HepG2 (cell line): ENCODE measurements around the gene PRSS8. TPM values are rescaled to one million over a fixed set of nuclear protein-coding genes. Genes with fewer than 3 reads are reported as not detected.

Source experiments
- HBP1 ChIP-seq: IDR thresholded peaks from 2 replicates; pipeline ENCODE4 v1.6.1; 2016; ENCODE audit warnings: low read depth, control low read depth
- HNF4A ChIP-seq: sonication (generic); formaldehyde crosslinking; IDR thresholded peaks from 2 replicates; pipeline ENCODE4 v1.4.0; 2020; ENCODE audit warnings: missing genetic modification reagents
- HNRNPLL ChIP-seq: fragments of 200-400 bp; formaldehyde crosslinking; IDR thresholded peaks from 2 replicates; pipeline ENCODE4 v1.6.1; 2017; ENCODE audit warnings: mild to moderate bottlenecking, low read depth, low read length; ENCODE audit not compliant: poor library complexity, severe bottlenecking
- KDM5A ChIP-seq: fragments of 200-600 bp; sonication (generic); IDR thresholded peaks from 2 replicates; pipeline ENCODE4 v1.7.0; 2018; ENCODE audit warnings: antibody characterized with exemption, mild to moderate bottlenecking, low read length, borderline replicate concordance
- MXD3 ChIP-seq: IDR thresholded peaks from 2 replicates; pipeline ENCODE4 v1.6.1; 2016; ENCODE audit warnings: mild to moderate bottlenecking, missing biosample characterization, missing genetic modification reagents
- NFYB ChIP-seq: sonication (generic); formaldehyde crosslinking; IDR thresholded peaks from 2 replicates; pipeline ENCODE4 v1.4.0; 2020; ENCODE audit warnings: missing genetic modification reagents
- PBX3 ChIP-seq: sonication (generic); formaldehyde crosslinking; IDR thresholded peaks from 2 replicates; pipeline ENCODE4 v1.8.1; 2023; ENCODE audit warnings: missing genetic modification reagents, inconsistent platforms, borderline replicate concordance
- REL ChIP-seq: sonication (generic); formaldehyde crosslinking; conservative IDR thresholded peaks from 2 replicates; pipeline ENCODE4 v1.8.0; 2022; ENCODE audit warnings: mild to moderate bottlenecking, missing genetic modification reagents, moderate library complexity
- TCF12 ChIP-seq, 2 experiments: fragments of 450-650 bp in 1 of 2; sonication (generic) in 1 of 2; formaldehyde crosslinking in 1 of 2; IDR thresholded peaks; 2 replicates each; pipeline versions ENCODE4 v1.6.1 to v1.8.0; 2017 to 2022; ENCODE audit warnings: antibody characterized with exemption in 1 of 2, mild to moderate bottlenecking in 1 of 2, missing genetic modification reagents in 1 of 2, moderate library complexity in 1 of 2
- THAP7 ChIP-seq: sonication (generic); formaldehyde crosslinking; IDR thresholded peaks from 2 replicates; pipeline ENCODE4 v1.8.1; 2023; ENCODE audit warnings: mild to moderate bottlenecking, missing genetic modification reagents
- ZBED4 ChIP-seq: sonication (generic); formaldehyde crosslinking; IDR thresholded peaks from 2 replicates; pipeline ENCODE4 v1.4.0; 2020; ENCODE audit warnings: missing genetic modification reagents, borderline replicate concordance
- ZNF44 ChIP-seq: sonication (generic); formaldehyde crosslinking; IDR thresholded peaks from 2 replicates; pipeline ENCODE4 v1.5.1; 2020; ENCODE audit warnings: mild to moderate bottlenecking, missing genetic modification reagents
- ZNF605 ChIP-seq: sonication (generic); formaldehyde crosslinking; IDR thresholded peaks from 2 replicates; pipeline ENCODE4 v1.8.0; 2022; ENCODE audit warnings: mild to moderate bottlenecking, missing genetic modification reagents
- ZNF772 ChIP-seq: sonication (generic); formaldehyde crosslinking; IDR thresholded peaks from 2 replicates; pipeline ENCODE4 v1.5.0; 2020; ENCODE audit warnings: mild to moderate bottlenecking, missing genetic modification reagents
- polyA plus RNA-seq, 8 experiments: library from polyadenylated mRNA; depleted of rRNA in 3 of 8; stranded (reverse) in 7 of 8; unstranded in 1 of 8; fragments of >200 nt; fragmentation: Illumina TruSeq in 4 of 8; extraction: Trizol in 4 of 8; gene quantifications; 2 replicates each; pipeline versions ENCODE4 v1.2.1 to v1.2.3, GENCODE V29; 2011 to 2016; ENCODE audit warnings: low read depth in 4 of 8, missing spikeins in 1 of 8, mixed read lengths in 1 of 8; ENCODE audit not compliant: insufficient read depth in 1 of 8
- total RNA-seq, 5 experiments: library from RNA; depleted of rRNA; stranded (reverse); fragments of >200 nt; fragmentation: Illumina TruSeq; extraction: Trizol; gene quantifications; 2 replicates each; pipeline ENCODE4 v1.2.3, GENCODE V29; 2016; ENCODE audit warnings: low read depth in 1 of 5
- TF ChIP-seq, protein P1 (sequence below): sonication (generic); formaldehyde crosslinking; IDR thresholded peaks from 2 replicates; pipeline ENCODE4 v1.8.0; 2022; ENCODE audit warnings: missing genetic modification reagents, mild to moderate bottlenecking, inconsistent platforms, borderline replicate concordance
- TF ChIP-seq, protein P2 (sequence below): sonication (generic); formaldehyde crosslinking; IDR thresholded peaks from 2 replicates; pipeline ENCODE4 v1.4.0; 2020; ENCODE audit warnings: missing genetic modification reagents, borderline replicate concordance

Gene PRSS8
- total and polyA plus RNA-seq, 2 of the 13 experiments (the other 11 are each of a cell fraction or from before 2014, with no cell fraction given) = 2.6 to 7.2 TPM

GRCh38 chr16:31094424-31095120 is 41.0 kb downstream of the PRSS8 start, which contains the start of gene VKORC1 (continued):
- peak; percentile 97 for TF ChIP-seq THAP7 (CRISPR knock-in tag)
- peak; percentile 45; the same call in 1 of the 2 replicates for TF ChIP-seq MXD3 (CRISPR knock-in tag)
- TF ChIP-seq, protein P1, sequence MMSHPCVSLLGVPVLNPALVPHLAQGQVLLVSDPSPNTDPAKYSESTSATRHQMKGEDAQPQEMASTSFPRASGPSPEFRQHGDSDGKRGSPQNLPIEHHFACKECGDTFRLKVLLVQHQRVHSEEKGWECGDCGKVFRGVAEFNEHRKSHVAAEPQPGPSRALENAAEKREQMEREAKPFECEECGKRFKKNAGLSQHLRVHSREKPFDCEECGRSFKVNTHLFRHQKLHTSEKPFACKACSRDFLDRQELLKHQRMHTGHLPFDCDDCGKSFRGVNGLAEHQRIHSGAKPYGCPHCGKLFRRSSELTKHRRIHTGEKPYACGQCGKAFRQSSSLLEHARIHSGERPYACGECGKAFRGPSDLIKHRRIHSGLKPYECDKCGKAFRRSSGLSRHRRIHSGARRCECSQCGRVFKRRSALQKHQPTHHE = peak; percentile 96
- no peak for TF ChIP-seq HBP1
- peak; percentile 84 for TF ChIP-seq ZBED4 (CRISPR knock-in tag)
- TF ChIP-seq ZNF44 (CRISPR knock-in tag) = no peak
- peak; percentile 98 for TF ChIP-seq HNRNPLL
- TF ChIP-seq TCF12 (IDR thresholded peaks at IDR 0.05) = no peak
- TF ChIP-seq TCF12 (CRISPR knock-in tag; IDR thresholded peaks at IDR 0.05) = peak; percentile 90; the same call in 1 of the 2 replicates
- TF ChIP-seq, protein P2, sequence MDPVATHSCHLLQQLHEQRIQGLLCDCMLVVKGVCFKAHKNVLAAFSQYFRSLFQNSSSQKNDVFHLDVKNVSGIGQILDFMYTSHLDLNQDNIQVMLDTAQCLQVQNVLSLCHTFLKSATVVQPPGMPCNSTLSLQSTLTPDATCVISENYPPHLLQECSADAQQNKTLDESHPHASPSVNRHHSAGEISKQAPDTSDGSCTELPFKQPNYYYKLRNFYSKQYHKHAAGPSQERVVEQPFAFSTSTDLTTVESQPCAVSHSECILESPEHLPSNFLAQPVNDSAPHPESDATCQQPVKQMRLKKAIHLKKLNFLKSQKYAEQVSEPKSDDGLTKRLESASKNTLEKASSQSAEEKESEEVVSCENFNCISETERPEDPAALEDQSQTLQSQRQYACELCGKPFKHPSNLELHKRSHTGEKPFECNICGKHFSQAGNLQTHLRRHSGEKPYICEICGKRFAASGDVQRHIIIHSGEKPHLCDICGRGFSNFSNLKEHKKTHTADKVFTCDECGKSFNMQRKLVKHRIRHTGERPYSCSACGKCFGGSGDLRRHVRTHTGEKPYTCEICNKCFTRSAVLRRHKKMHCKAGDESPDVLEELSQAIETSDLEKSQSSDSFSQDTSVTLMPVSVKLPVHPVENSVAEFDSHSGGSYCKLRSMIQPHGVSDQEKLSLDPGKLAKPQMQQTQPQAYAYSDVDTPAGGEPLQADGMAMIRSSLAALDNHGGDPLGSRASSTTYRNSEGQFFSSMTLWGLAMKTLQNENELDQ (CRISPR knock-in tag) = peak; percentile 69; the same call in 1 of the 2 replicates
- peak; percentile 67; the same call in 1 of the 2 replicates for TF ChIP-seq PBX3 (CRISPR knock-in tag)
- no peak for TF ChIP-seq HNF4A (CRISPR knock-in tag)
- TF ChIP-seq ZNF772 = peak; percentile 99
- TF ChIP-seq ZNF605 (CRISPR knock-in tag) = peak; percentile 68
- peak; percentile 86 for TF ChIP-seq NFYB (CRISPR knock-in tag)
- TF ChIP-seq KDM5A = 0 out of 2 replicates have a peak, but pooled peaks have one; percentile 24
- peak; percentile 69 for TF ChIP-seq REL
